Panc1 (cell line): Measurements from ENCODE around the gene NEIL3. TPM values are rescaled to one million over a fixed set of nuclear protein-coding genes. Genes with fewer than 3 reads are reported as not detected.

Experiments
- ATAC-seq: fragments of 200-7000 bp; cut with Tn5 transposase; 2 replicates; pipeline ENCODE4 v1.9.1; 2020; ENCODE audit warnings: mild to moderate bottlenecking, moderate library complexity
- BruUV-seq: library from RNA; stranded (reverse); fragments of 400-500 nt; replicated peaks from 2 replicates; lab custom pipeline; 2021; lab: Mats Ljungman, UMichigan
- CTCF ChIA-PET: fragments of 300-600 bp; sonication (Branson Sonifier 250); formaldehyde crosslinking; loops from one replicate; lab custom pipeline; 2022; ENCODE audit warnings: antibody characterized with exemption; lab: Charles Lee
- POLR2A ChIA-PET: fragments of 300-600 bp; sonication (Branson Sonifier 250); formaldehyde crosslinking; loops from one replicate; lab custom pipeline; 2022; ENCODE audit warnings: antibody characterized with exemption; lab: Charles Lee
- DNase-seq: peaks from one replicate; pipeline ENCODE4 v3.0.0-alpha.2; 2010; ENCODE audit warnings: low read depth, low spot score
- H3K27ac ChIP-seq: 2 replicates; pipeline ENCODE4 v1.5.1; 2011; ENCODE audit warnings: mild to moderate bottlenecking, low read length, inconsistent platforms
- H3K27me3 ChIP-seq: fragments of 200-500 bp; sonication (Bioruptor generic); 2 replicates; pipeline ENCODE4 v1.6.0; 2014; ENCODE audit warnings: low read length, inconsistent platforms; ENCODE audit not compliant: control insufficient read depth, insufficient read depth
- H3K36me3 ChIP-seq: fragments of 200-500 bp; sonication (Bioruptor generic); 2 replicates; pipeline ENCODE4 v1.5.1; 2014; ENCODE audit warnings: inconsistent platforms, mild to moderate bottlenecking, low read length, moderate library complexity; ENCODE audit not compliant: control insufficient read depth, insufficient read depth
- H3K4me1 ChIP-seq: 2 replicates; pipeline ENCODE4 v1.5.1; 2011; ENCODE audit warnings: inconsistent platforms, mild to moderate bottlenecking, low read length, moderate library complexity; ENCODE audit not compliant: control insufficient read depth, insufficient read depth
- H3K4me3 ChIP-seq, 2 experiments: 2 replicates each; pipeline ENCODE4 v1.5.1; 2011 to 2012; ENCODE audit warnings: low read depth in 2 of 2, low read length in 2 of 2, mild to moderate bottlenecking in 2 of 2, inconsistent platforms in 1 of 2, moderate library complexity in 1 of 2
- H3K9me3 ChIP-seq: fragments of 200-500 bp; sonication (Bioruptor generic); 2 replicates; pipeline ENCODE4 v1.5.1; 2014; ENCODE audit warnings: low read depth, mild to moderate bottlenecking, inconsistent platforms, low read length, moderate library complexity; ENCODE audit not compliant: control insufficient read depth, insufficient read depth
- CTCF ChIP-seq: fragments of 450-650 bp; IDR thresholded peaks from 2 replicates; pipeline ENCODE4 v1.5.1; 2017; ENCODE audit warnings: mild to moderate bottlenecking
- POLR2AphosphoS5 ChIP-seq: IDR thresholded peaks from 2 replicates; pipeline ENCODE4 v1.6.1; 2012; ENCODE audit warnings: mild to moderate bottlenecking, low read depth, low read length, moderate library complexity
- SIN3A ChIP-seq: IDR thresholded peaks from 2 replicates; pipeline ENCODE4 v1.6.1; 2012; ENCODE audit warnings: low read depth, mild to moderate bottlenecking, low read length, moderate library complexity, borderline replicate concordance; ENCODE audit not compliant: insufficient read depth
- TCF7L2 ChIP-seq: IDR thresholded peaks from 2 replicates; pipeline ENCODE4 v1.6.1; 2011; ENCODE audit warnings: mild to moderate bottlenecking, low read depth, low read length, inconsistent platforms
- in situ Hi-C: cut with HindIII; loops from 2 replicates; pipeline ENCODE4 v1.10.0; 2016; ENCODE audit warnings: low sequenced_read_pairs, low pct_unique_long_range_greater_than_20kb
- intact Hi-C: fragments of 100-400 bp; cut with micrococcal nuclease; formaldehyde crosslinking; loops from one replicate; pipeline ENCODE4 v1.10.0; 2022; ENCODE audit not compliant: unreplicated experiment
- total RNA-seq: library from RNA; stranded (reverse); gene quantifications from one replicate; pipeline ENCODE4 v1.2.1, GENCODE V29; 2021; ENCODE audit not compliant: unreplicated experiment
- TF ChIP-seq, protein P1 (sequence below), 2 experiments: IDR thresholded peaks; 2 replicates each; pipeline ENCODE4 v1.6.1; 2011 to 2012; ENCODE audit warnings: low read depth in 2 of 2, control low read depth in 1 of 2, low read length in 1 of 2, mild to moderate bottlenecking in 1 of 2, moderate library complexity in 1 of 2; ENCODE audit not compliant: insufficient read depth in 1 of 2

NEIL3 gene
- total RNA-seq, 1 experiment from 2014 or later, result 8.9 TPM

GRCh38 chr4:177404986-177405385 lies 95.3 kb downstream of the NEIL3 start:
- TF ChIP-seq POLR2AphosphoS5, result no peak
- TF ChIP-seq, protein P1, sequence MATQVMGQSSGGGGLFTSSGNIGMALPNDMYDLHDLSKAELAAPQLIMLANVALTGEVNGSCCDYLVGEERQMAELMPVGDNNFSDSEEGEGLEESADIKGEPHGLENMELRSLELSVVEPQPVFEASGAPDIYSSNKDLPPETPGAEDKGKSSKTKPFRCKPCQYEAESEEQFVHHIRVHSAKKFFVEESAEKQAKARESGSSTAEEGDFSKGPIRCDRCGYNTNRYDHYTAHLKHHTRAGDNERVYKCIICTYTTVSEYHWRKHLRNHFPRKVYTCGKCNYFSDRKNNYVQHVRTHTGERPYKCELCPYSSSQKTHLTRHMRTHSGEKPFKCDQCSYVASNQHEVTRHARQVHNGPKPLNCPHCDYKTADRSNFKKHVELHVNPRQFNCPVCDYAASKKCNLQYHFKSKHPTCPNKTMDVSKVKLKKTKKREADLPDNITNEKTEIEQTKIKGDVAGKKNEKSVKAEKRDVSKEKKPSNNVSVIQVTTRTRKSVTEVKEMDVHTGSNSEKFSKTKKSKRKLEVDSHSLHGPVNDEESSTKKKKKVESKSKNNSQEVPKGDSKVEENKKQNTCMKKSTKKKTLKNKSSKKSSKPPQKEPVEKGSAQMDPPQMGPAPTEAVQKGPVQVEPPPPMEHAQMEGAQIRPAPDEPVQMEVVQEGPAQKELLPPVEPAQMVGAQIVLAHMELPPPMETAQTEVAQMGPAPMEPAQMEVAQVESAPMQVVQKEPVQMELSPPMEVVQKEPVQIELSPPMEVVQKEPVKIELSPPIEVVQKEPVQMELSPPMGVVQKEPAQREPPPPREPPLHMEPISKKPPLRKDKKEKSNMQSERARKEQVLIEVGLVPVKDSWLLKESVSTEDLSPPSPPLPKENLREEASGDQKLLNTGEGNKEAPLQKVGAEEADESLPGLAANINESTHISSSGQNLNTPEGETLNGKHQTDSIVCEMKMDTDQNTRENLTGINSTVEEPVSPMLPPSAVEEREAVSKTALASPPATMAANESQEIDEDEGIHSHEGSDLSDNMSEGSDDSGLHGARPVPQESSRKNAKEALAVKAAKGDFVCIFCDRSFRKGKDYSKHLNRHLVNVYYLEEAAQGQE (IDR thresholded peaks at IDR 0.05; ENCODE audit: insufficient read depth in 1 of 2, low read depth in 2 of 2, low read length in 1 of 2), result no peak
- TF ChIP-seq CTCF, result no peak
- TF ChIP-seq TCF7L2, result no peak
- no peak for TF ChIP-seq SIN3A
- in situ Hi-C loops, result no loop called here
- POLR2A ChIA-PET, result no interaction called here
- Histone ChIP-seq H3K4me3 (no peak overlapping the region), H3K4me1 (no peaks in the 10 kb centered on the region), H3K27me3 (no peaks in the 10 kb centered on the region), H3K36me3 (no peaks in the 10 kb centered on the region), H3K9me3 (no peaks in the 10 kb centered on the region), H3K27ac (no peak overlapping the region)
- ATAC-seq (no peak), DNase-seq (no peak)
- intact Hi-C loops, result no loop called here
- no TSS peak for BruUV-seq
- CTCF ChIA-PET, result no interaction called here

- in situ Hi-C loops (no loop called here), intact Hi-C loops (no loop called here)
- Histone ChIP-seq H3K4me3 (no peak overlapping the region), H3K27ac (no peak overlapping the region), H3K9me3 (no peaks in the 10 kb centered on the region), H3K36me3 (no peaks in the 10 kb centered on the region), H3K27me3 (no peaks in the 10 kb centered on the region), H3K4me1 (no peaks in the 10 kb centered on the region)
- ChIA-PET POLR2A (no interaction called here), CTCF (no interaction called here)
- TF ChIP-seq SIN3A (no peak), POLR2AphosphoS5 (no peak), TCF7L2 (no peak), CTCF (no peak)
- TF ChIP-seq, protein P1 (IDR thresholded peaks at IDR 0.05; ENCODE audit: insufficient read depth in 1 of 2, low read depth in 2 of 2, low read length in 1 of 2), result no peak
- ATAC-seq, result no peak
- DNase-seq, result no peak
- BruUV-seq, result no TSS peak
Observed at GRCh38 chr4:177405508-177405907, 95.8 kb downstream of the NEIL3 start.
